Measurements from ENCODE around the gene DGKI.

Gene DGKI

DNA sequence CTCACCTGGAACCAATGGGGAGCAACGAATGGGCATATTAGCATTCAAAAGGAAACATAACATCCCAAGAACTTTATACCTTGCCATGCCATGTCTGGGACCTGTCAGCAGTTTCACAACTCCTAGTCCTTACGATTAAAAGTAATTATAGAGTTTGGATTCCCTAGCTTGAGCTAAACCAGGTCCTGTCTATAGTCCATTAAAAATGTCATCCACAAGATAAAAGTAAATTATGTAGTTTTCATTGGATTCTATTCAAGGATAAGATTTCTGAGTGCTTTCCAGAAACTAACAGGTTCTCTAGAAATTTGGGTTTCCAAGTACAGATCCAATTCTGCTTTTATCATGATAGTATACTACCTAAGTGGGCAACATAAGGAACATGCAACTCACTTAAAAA is 339.7 kb downstream of the DGKI start:
- no peak overlapping the region for H3K4me3 ChIP-seq (ENCODE audit: low read depth in 1 of 2, low read length in 1 of 2)
- TF ChIP-seq, protein P1, sequence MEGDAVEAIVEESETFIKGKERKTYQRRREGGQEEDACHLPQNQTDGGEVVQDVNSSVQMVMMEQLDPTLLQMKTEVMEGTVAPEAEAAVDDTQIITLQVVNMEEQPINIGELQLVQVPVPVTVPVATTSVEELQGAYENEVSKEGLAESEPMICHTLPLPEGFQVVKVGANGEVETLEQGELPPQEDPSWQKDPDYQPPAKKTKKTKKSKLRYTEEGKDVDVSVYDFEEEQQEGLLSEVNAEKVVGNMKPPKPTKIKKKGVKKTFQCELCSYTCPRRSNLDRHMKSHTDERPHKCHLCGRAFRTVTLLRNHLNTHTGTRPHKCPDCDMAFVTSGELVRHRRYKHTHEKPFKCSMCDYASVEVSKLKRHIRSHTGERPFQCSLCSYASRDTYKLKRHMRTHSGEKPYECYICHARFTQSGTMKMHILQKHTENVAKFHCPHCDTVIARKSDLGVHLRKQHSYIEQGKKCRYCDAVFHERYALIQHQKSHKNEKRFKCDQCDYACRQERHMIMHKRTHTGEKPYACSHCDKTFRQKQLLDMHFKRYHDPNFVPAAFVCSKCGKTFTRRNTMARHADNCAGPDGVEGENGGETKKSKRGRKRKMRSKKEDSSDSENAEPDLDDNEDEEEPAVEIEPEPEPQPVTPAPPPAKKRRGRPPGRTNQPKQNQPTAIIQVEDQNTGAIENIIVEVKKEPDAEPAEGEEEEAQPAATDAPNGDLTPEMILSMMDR (IDR thresholded peaks at IDR 0.05), result no peak
- H3K9me3 ChIP-seq, result no peaks in the 10 kb centered on the region
- no peaks in the 10 kb centered on the region for H3K27me3 ChIP-seq
- H3K36me3 ChIP-seq, result no peaks in the 10 kb centered on the region
- H3K27ac ChIP-seq, result no peak overlapping the region
- H3K4me1 ChIP-seq (ENCODE audit: control insufficient read depth in 1 of 2, insufficient read depth in 1 of 2, low read depth in 1 of 2, low read length in 1 of 2), result no peaks in the 10 kb centered on the region

DNA sequence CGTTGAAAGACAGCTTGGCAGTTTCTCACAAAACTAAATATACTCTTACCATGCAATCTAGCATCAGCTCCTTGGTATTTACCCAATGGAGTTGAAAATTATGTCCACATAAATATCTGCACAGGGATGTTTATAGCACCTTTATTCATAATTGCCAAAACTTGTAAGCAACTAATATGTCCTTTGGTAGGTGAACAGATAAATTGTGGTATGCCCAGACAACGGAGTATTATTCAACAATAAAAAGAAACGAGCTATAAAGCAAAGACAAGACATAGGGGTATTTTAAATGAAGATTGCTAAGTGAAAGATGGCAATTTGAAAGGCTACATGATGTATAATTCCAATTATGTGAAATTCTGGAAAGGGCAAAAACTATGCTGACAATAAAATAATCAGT is 340.7 kb downstream of the DGKI start:
- TF ChIP-seq, protein P1 (IDR thresholded peaks at IDR 0.05), result no peak
- Histone ChIP-seq H3K36me3 (no peaks in the 10 kb centered on the region), H3K4me1 (ENCODE audit: control insufficient read depth in 1 of 2, insufficient read depth in 1 of 2, low read depth in 1 of 2, low read length in 1 of 2) (no peaks in the 10 kb centered on the region), H3K27me3 (no peaks in the 10 kb centered on the region), H3K27ac (no peak overlapping the region), H3K4me3 (ENCODE audit: low read depth in 1 of 2, low read length in 1 of 2) (no peak overlapping the region), H3K9me3 (no peaks in the 10 kb centered on the region)

DNA sequence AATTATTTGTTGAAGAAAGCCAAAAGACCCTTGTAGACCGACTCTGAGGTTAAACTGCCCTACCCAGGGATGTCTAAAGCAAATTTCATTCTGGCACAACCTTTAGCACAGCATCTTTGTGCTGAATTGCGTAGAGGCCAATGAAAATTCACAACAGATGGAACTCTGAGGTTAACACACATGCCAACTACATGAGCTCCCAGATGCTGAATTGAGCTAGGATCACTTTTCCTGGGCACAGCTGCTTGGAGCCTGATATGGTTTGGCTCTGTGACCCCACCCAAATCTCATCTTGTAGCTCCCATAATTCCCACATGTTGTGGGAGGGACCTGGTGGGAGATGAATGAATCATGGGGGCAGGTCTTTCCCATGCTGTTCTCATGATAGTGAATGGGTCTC is 345.2 kb downstream of the DGKI start:
- H3K9me3 ChIP-seq, result no peaks in the 10 kb centered on the region
- no peak overlapping the region for H3K27ac ChIP-seq
- no peaks in the 10 kb centered on the region for H3K27me3 ChIP-seq
- H3K4me1 ChIP-seq (ENCODE audit: control insufficient read depth in 1 of 2, insufficient read depth in 1 of 2, low read depth in 1 of 2, low read length in 1 of 2), result no peaks in the 10 kb centered on the region
- TF ChIP-seq, protein P1 (IDR thresholded peaks at IDR 0.05), result no peak
- no peak overlapping the region for H3K4me3 ChIP-seq (ENCODE audit: low read depth in 1 of 2, low read length in 1 of 2)
- no peaks in the 10 kb centered on the region for H3K36me3 ChIP-seq

DNA sequence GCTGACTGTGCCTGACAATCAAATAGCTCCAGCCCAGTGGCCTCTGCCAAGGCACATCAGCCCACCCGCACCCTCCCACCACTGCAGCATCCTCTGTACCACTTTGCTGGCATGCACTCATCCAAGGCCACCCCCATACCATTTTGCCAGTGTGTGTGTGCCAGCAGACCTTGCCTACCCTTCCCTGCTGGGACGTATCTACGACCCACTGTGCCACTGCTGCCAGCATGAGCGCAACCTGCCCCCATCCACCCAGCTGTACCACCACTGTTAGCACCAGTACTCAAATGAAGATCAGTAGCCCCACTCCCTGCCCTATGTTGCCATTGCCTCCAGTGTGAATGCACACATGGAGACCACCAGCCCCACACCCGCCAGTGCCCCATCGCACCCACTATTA is 353.9 kb downstream of the DGKI start:
- Histone ChIP-seq H3K9me3 (no peaks in the 10 kb centered on the region), H3K27me3 (no peaks in the 10 kb centered on the region), H3K27ac (no peak overlapping the region), H3K4me3 (ENCODE audit: low read depth in 1 of 2, low read length in 1 of 2) (no peak overlapping the region), H3K4me1 (ENCODE audit: control insufficient read depth in 1 of 2, insufficient read depth in 1 of 2, low read depth in 1 of 2, low read length in 1 of 2) (no peaks in the 10 kb centered on the region), H3K36me3 (no peaks in the 10 kb centered on the region)
- TF ChIP-seq, protein P1 (IDR thresholded peaks at IDR 0.05), result no peak

DNA sequence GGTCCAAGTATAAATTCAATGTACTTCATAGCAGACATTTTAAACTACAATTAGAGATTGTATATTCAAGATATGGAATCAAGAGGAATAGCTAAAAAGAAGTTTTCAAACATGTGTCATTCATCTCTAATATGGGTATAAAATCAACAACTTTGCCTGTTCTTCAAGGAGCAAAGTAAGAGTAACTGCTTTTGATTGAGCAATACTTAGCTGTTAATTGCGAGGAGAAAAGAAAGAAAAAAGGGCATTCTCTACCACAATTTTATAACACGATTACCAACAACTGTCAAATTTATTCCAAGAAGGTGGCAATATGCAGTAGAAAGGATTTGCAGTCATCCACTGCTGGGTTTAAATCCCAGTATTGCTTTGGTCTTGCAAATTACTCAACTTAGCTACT is 356.9 kb downstream of the DGKI start:
- H3K36me3 ChIP-seq, result no peaks in the 10 kb centered on the region
- TF ChIP-seq, protein P1 (IDR thresholded peaks at IDR 0.05), result no peak
- no peaks in the 10 kb centered on the region for H3K9me3 ChIP-seq
- H3K27me3 ChIP-seq, result no peaks in the 10 kb centered on the region
- no peak overlapping the region for H3K27ac ChIP-seq
- no peak overlapping the region for H3K4me3 ChIP-seq (ENCODE audit: low read depth in 1 of 2, low read length in 1 of 2)
- H3K4me1 ChIP-seq (ENCODE audit: control insufficient read depth in 1 of 2, insufficient read depth in 1 of 2, low read depth in 1 of 2, low read length in 1 of 2), result no peaks in the 10 kb centered on the region

DNA sequence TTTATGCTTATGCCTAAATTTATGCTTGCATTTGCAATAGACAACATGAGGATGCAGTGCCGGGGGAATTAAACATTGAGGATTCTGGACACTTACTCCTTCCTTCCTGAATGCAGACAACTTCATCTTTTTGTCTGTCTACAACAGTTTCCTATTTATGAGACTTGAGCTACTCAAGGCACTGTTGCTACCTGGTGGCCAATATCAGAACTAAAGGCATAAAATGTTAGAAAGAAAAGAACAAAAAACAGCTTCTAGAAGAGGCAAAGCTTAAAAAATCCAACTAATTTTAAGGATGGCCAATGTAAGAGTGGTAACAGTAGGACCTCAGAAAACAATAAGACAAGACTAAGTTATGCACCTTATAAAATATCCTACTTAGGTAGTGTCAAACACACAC is 358.7 kb downstream of the DGKI start:
- Histone ChIP-seq H3K27ac (no peak overlapping the region), H3K4me3 (ENCODE audit: low read depth in 1 of 2, low read length in 1 of 2) (no peak overlapping the region), H3K36me3 (no peaks in the 10 kb centered on the region), H3K27me3 (no peaks in the 10 kb centered on the region), H3K4me1 (ENCODE audit: control insufficient read depth in 1 of 2, insufficient read depth in 1 of 2, low read depth in 1 of 2, low read length in 1 of 2) (no peaks in the 10 kb centered on the region), H3K9me3 (no peaks in the 10 kb centered on the region)
- TF ChIP-seq, protein P1 (IDR thresholded peaks at IDR 0.05), result no peak
